Inferior parietal cortex (tissue), 1 donor: ENCODE results near the gene TIFAB.
"Not testable (repeated sequence)": the region's sequence is repeated elsewhere in the genome, so short reads cannot be mapped to it uniquely, and the experiment has no call there.

Experiments used
- DNase-seq: peaks from one replicate; pipeline ENCODE4 v3.0.0-alpha.2; 2016; ENCODE audit errors: extremely low spot score

The TIFAB gene

GRCh38 chr5:135452321-135453030, at the start of gene TIFAB:
Gene TIFAB, minus strand, starts transcription at chr5:135452351. Its CDS starts 2,412 bp downstream, at chr5:135449939.
- no peak for DNase-seq

GRCh38 chr5:135498637-135498995, 46.5 kb upstream of the TIFAB start:
- no peak for DNase-seq

- peak; percentile 47 for DNase-seq
Observed at GRCh38 chr5:135497971-135498636, 46.0 kb upstream of the TIFAB start.

- DNase-seq, result not testable (repeated sequence)
Observed at GRCh38 chr5:135495531-135495930, 43.4 kb upstream of the TIFAB start.

GRCh38 chr5:135494196-135494595, 42.0 kb upstream of the TIFAB start:
- DNase-seq, result no peak

- no peak for DNase-seq
Observed at GRCh38 chr5:135493406-135494180, 41.4 kb upstream of the TIFAB start.

- no peak for DNase-seq
Observed at GRCh38 chr5:135492319-135492626, 40.1 kb upstream of the TIFAB start.

GRCh38 chr5:135491552-135492318, 39.6 kb upstream of the TIFAB start:
- DNase-seq, result no peak

GRCh38 chr5:135491038-135491551, 38.9 kb upstream of the TIFAB start:
- no peak for DNase-seq

GRCh38 chr5:135490245-135491037, 38.3 kb upstream of the TIFAB start:
- no peak for DNase-seq

- DNase-seq, result no peak
Observed at GRCh38 chr5:135489466-135490244, 37.5 kb upstream of the TIFAB start.

- peak; percentile 33 for DNase-seq
Observed at GRCh38 chr5:135488727-135489465, 36.7 kb upstream of the TIFAB start.

GRCh38 chr5:135487839-135488514, 35.8 kb upstream of the TIFAB start:
- DNase-seq, result no peak

- no peak for DNase-seq
Observed at GRCh38 chr5:135487037-135487395, 34.9 kb upstream of the TIFAB start.

GRCh38 chr5:135486131-135487036, 34.2 kb upstream of the TIFAB start:
- DNase-seq, result no peak

- no peak for DNase-seq
Observed at GRCh38 chr5:135484674-135485086, 32.5 kb upstream of the TIFAB start.

GRCh38 chr5:135483254-135483653, 31.1 kb upstream of the TIFAB start:
- no peak for DNase-seq

- DNase-seq, result no peak
Observed at GRCh38 chr5:135482381-135482933, 30.3 kb upstream of the TIFAB start.
